K562 (cell line): ENCODE results near the gene PAF1. TPM values are rescaled to one million over a fixed set of nuclear protein-coding genes. Genes with fewer than 3 reads are reported as not detected.

Experiments
- ADNP ChIP-seq: fragments of 200-800 bp; sonication (Bioruptor generic); IDR thresholded peaks from 2 replicates; pipeline ENCODE4 v1.6.1; 2016; ENCODE audit warnings: missing genetic modification characterization, missing compliant biosample characterization
- BRF2 ChIP-seq: IDR thresholded peaks from 3 replicates; pipeline ENCODE4 v1.6.1; 2011; ENCODE audit warnings: borderline replicate concordance, mild to moderate bottlenecking; ENCODE audit not compliant: insufficient read length, insufficient read depth
- ELF4 ChIP-seq: fragments of 450-650 bp; formaldehyde crosslinking; IDR thresholded peaks from 2 replicates; pipeline ENCODE4 v1.4.0; 2022; ENCODE audit warnings: missing genetic modification characterization
- EP300 ChIP-seq: IDR thresholded peaks from 2 replicates; pipeline ENCODE4 v1.6.1; 2012; ENCODE audit warnings: low read length, improper control_type of control experiment
- HMG20B ChIP-seq: fragments of 250-450 bp; sonication (Bioruptor Pico); IDR thresholded peaks from 2 replicates; pipeline ENCODE4 v1.5.0; 2021; ENCODE audit warnings: mild to moderate bottlenecking
- MEF2A ChIP-seq: IDR thresholded peaks from 2 replicates; pipeline ENCODE4 v1.6.1; 2011; ENCODE audit warnings: low read depth, mild to moderate bottlenecking, low read length, moderate library complexity; ENCODE audit not compliant: control insufficient read depth
- MIER1 ChIP-seq: fragments of 450-650 bp; IDR thresholded peaks from 2 replicates; pipeline ENCODE4 v1.6.1; 2016; ENCODE audit warnings: antibody characterized with exemption, mild to moderate bottlenecking, low read depth
- PHB2 ChIP-seq: fragments of 450-650 bp; IDR thresholded peaks from 2 replicates; pipeline ENCODE4 v1.6.1; 2017; ENCODE audit warnings: low read depth
- RFX1 ChIP-seq: fragments of 450-650 bp; IDR thresholded peaks from 2 replicates; pipeline ENCODE4 v1.6.1; 2016; ENCODE audit warnings: mild to moderate bottlenecking, moderate library complexity
- SAP30 ChIP-seq: fragments of 200-600 bp; sonication (generic); IDR thresholded peaks from 2 replicates; pipeline ENCODE4 v1.6.1; 2012; ENCODE audit warnings: borderline replicate concordance, low read depth, mild to moderate bottlenecking, moderate library complexity, low read length, control low read depth, inconsistent platforms; ENCODE audit not compliant: insufficient read depth, poor library complexity, severe bottlenecking
- SP1 ChIP-seq: sonication (generic); formaldehyde crosslinking; IDR thresholded peaks from 2 replicates; pipeline ENCODE4 v1.8.1; 2022; ENCODE audit warnings: mild to moderate bottlenecking, missing genetic modification reagents
- SRSF1 ChIP-seq: fragments of 200-400 bp; formaldehyde crosslinking; IDR thresholded peaks from 2 replicates; pipeline ENCODE4 v1.6.1; 2017; ENCODE audit warnings: mild to moderate bottlenecking, low read depth, low read length, moderate library complexity
- ZNF175 ChIP-seq: fragments of 200-800 bp; sonication (Bioruptor generic); IDR thresholded peaks from 2 replicates; pipeline ENCODE4 v1.6.1; 2016; ENCODE audit warnings: low read depth, mild to moderate bottlenecking, missing genetic modification characterization, missing compliant biosample characterization
- ZNF511 ChIP-seq: sonication (generic); formaldehyde crosslinking; IDR thresholded peaks from 2 replicates; pipeline ENCODE4 v1.8.0; 2022; ENCODE audit warnings: mild to moderate bottlenecking, missing genetic modification reagents
- polyA plus RNA-seq, 8 experiments: library from polyadenylated mRNA; depleted of rRNA in 4 of 8; stranded (reverse) in 5 of 8; unstranded in 3 of 8; fragments of >200 nt; fragmentation: Nextera tagmentation in 2 of 8; fragmentation: Illumina TruSeq in 1 of 8; extraction: Ambion mirVana in 2 of 8; extraction: Trizol in 1 of 8; gene quantifications; 2 replicates each; pipeline versions ENCODE4 v1.2.1 to v1.2.3, GENCODE V29; 2011 to 2014; ENCODE audit warnings: inconsistent platforms in 1 of 8, missing spikeins in 1 of 8
- total RNA-seq, 7 experiments: library from RNA; depleted of rRNA in 6 of 7; stranded (reverse); fragments of >200 nt in 6 of 7; fragmentation: Illumina TruSeq in 2 of 7; extraction: Trizol in 2 of 7; gene quantifications; 2 replicates each; pipeline versions ENCODE4 v1.2.1 to v1.2.3, GENCODE V29; 2011 to 2021; ENCODE audit warnings: low replicate concordance in 1 of 7
- TF ChIP-seq, protein P1 (sequence below): sonication (generic); formaldehyde crosslinking; IDR thresholded peaks from 2 replicates; pipeline ENCODE4 v1.8.0; 2023; ENCODE audit warnings: mild to moderate bottlenecking, missing genetic modification reagents
- TF ChIP-seq, protein P2 (sequence below): fragments of 450-650 bp; conservative IDR thresholded peaks from 2 replicates; pipeline ENCODE4 v1.6.1; 2016; ENCODE audit warnings: missing genetic modification characterization, low read depth, mild to moderate bottlenecking, missing compliant biosample characterization, moderate library complexity
- TF ChIP-seq, protein P3 (sequence below): fragments of 200-800 bp; sonication (Bioruptor generic); IDR thresholded peaks from 2 replicates; pipeline ENCODE4 v1.6.1; 2017; ENCODE audit warnings: missing genetic modification characterization, missing compliant biosample characterization

Gene PAF1
- total and polyA plus RNA-seq, 9 of the 15 experiments (the other 6 are each of a cell fraction or from before 2014, with no cell fraction given), result 1.5 to 45.0 (median 33.8) TPM

DNA sequence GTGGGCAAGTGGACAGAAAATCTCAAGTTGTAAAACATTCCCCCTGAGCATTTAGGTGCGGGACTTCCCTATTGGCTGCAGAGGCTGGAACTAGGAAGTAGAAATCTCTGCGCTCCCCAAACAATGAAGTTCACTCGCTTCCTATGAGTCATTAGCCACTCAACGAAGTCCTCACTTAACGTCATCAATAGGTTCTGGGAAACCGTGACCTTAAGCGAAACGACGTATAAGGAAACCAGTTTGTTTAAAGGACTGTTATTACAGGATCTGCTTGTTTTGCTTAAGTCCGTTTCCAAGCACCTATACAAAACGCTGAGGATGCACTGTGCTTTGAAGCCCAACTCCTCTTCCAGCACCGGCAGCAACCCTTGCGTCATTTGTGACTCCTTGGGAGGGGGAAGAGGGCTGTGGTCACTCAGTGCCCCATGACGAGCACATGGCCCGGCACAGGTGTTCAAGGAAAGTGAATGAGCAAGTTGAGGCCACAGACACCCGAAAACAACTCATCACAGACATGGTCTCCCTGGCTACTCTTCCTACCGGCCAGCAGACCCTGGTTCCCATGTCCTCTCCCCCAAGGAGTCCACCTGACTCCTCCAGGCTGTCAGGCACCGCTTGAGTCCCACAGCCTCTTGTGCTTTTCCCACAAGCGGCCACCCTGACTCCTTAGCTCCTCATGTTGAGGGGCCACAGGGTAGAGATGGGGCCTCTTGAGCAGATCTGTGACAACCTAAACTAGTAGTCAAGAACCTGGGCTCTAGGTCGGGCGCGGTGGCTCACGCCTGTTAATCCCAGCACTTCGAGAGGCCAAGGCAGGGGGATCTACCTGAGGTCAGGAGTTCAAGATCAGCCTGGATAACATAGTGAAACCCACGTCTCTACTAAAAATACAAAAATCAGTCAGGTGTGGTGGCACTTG is 40.0 kb upstream of the PAF1 start (continued):
- TF ChIP-seq MEF2A (no peak), ZNF511 (CRISPR knock-in tag) (no peak; the same call in 1 of the 2 replicates), SAP30 (no peak), BRF2 (no peak), RFX1 (no peak; the same call in 1 of the 2 replicates), ELF4 (CRISPR knock-in tag) (no peak), PHB2 (no peak), SRSF1 (no peak), ZNF175 (CRISPR knock-in tag) (peak; percentile 54; the same call in 1 of the 2 replicates), EP300 (no peak; the same call in 1 of the 2 replicates), HMG20B (CRISPR knock-in tag) (no peak), SP1 (peak; percentile 61; the same call in 1 of the 2 replicates), MIER1 (no peak), ADNP (tag) (no peak)
- TF ChIP-seq, protein P1, sequence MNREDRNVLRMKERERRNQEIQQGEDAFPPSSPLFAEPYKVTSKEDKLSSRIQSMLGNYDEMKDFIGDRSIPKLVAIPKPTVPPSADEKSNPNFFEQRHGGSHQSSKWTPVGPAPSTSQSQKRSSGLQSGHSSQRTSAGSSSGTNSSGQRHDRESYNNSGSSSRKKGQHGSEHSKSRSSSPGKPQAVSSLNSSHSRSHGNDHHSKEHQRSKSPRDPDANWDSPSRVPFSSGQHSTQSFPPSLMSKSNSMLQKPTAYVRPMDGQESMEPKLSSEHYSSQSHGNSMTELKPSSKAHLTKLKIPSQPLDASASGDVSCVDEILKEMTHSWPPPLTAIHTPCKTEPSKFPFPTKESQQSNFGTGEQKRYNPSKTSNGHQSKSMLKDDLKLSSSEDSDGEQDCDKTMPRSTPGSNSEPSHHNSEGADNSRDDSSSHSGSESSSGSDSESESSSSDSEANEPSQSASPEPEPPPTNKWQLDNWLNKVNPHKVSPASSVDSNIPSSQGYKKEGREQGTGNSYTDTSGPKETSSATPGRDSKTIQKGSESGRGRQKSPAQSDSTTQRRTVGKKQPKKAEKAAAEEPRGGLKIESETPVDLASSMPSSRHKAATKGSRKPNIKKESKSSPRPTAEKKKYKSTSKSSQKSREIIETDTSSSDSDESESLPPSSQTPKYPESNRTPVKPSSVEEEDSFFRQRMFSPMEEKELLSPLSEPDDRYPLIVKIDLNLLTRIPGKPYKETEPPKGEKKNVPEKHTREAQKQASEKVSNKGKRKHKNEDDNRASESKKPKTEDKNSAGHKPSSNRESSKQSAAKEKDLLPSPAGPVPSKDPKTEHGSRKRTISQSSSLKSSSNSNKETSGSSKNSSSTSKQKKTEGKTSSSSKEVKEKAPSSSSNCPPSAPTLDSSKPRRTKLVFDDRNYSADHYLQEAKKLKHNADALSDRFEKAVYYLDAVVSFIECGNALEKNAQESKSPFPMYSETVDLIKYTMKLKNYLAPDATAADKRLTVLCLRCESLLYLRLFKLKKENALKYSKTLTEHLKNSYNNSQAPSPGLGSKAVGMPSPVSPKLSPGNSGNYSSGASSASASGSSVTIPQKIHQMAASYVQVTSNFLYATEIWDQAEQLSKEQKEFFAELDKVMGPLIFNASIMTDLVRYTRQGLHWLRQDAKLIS (CRISPR knock-in tag), result 0 out of 2 replicates have a peak, but pooled peaks have one; percentile 53
- TF ChIP-seq, protein P2, sequence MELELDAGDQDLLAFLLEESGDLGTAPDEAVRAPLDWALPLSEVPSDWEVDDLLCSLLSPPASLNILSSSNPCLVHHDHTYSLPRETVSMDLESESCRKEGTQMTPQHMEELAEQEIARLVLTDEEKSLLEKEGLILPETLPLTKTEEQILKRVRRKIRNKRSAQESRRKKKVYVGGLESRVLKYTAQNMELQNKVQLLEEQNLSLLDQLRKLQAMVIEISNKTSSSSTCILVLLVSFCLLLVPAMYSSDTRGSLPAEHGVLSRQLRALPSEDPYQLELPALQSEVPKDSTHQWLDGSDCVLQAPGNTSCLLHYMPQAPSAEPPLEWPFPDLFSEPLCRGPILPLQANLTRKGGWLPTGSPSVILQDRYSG, result no peak
- TF ChIP-seq, protein P3, sequence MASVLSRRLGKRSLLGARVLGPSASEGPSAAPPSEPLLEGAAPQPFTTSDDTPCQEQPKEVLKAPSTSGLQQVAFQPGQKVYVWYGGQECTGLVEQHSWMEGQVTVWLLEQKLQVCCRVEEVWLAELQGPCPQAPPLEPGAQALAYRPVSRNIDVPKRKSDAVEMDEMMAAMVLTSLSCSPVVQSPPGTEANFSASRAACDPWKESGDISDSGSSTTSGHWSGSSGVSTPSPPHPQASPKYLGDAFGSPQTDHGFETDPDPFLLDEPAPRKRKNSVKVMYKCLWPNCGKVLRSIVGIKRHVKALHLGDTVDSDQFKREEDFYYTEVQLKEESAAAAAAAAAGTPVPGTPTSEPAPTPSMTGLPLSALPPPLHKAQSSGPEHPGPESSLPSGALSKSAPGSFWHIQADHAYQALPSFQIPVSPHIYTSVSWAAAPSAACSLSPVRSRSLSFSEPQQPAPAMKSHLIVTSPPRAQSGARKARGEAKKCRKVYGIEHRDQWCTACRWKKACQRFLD (CRISPR knock-in tag), result peak; percentile 57; the same call in 1 of the 2 replicates
